SW480 (cell line): ENCODE results near the gene CCNJL.

ENCODE experiments used
- DNase-seq: peaks from one replicate; pipeline ENCODE4 v3.0.0-alpha.2; 2016; ENCODE audit warnings: low spot score

Gene CCNJL

GRCh38 chr5:160333721-160334120, 21.4 kb upstream of the CCNJL start:
- no peak for DNase-seq

DNA sequence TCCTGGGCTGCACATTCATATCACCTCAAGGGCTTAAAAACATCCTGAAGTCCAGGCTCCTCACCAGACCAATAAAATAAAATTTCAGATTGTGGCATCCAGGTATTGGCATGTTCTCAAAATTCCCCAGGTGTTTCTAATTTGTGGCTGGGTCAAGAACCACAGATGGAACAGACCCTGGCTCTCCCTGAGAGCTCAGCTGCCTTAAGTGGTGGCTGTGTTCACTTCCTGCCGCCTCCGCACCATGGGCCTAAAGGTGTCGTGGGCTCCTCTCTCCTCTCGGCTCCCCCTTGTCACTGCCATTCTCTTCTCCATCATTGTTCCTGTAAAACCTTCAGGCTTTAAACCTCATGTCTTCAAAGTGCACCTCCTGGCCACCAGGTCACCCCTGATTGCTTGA, 17.8 kb upstream of the CCNJL start:
- DNase-seq = no peak

GRCh38 chr5:160327818-160328217, 15.5 kb upstream of the CCNJL start:
- DNase-seq = no peak

DNA sequence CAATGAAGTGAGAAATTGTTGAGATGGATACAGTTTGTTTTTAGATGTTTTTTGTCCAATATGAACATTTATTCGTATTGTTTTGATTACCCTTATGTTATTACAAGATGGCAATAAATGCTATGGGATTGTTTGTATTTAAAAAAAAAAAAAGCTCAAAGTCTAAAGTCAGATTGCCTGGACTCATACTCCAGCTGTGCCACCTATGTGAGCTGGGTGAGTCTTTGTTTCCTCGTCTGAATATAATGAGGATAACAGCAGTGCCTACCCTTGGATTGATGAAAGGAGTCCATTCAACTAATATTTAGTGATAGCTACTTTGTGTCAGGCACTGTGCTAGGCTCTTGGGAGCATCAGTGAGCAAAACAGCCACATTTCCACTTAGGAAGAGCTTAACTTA, 14.6 kb upstream of the CCNJL start:
- no peak for DNase-seq

DNA sequence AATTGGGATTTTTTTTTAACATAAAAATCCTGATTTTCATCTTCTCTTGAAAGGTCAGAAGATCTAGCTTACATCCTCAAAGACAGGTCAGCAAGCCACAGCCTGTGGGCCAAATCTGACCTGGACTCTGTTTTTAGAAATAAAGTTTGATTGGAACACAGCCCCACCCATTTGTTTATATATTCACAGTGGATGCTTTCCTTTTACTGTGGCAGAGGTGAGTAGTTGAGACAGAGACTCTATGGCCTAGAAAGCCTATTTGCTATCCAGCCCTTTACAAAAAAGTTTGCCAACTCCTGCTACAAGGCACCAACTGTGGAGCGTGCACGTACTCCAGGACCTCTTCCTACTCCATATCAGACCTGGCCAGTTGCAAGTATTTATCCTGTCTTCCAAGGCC, 13.4 kb upstream of the CCNJL start:
- DNase-seq = no peak

DNA sequence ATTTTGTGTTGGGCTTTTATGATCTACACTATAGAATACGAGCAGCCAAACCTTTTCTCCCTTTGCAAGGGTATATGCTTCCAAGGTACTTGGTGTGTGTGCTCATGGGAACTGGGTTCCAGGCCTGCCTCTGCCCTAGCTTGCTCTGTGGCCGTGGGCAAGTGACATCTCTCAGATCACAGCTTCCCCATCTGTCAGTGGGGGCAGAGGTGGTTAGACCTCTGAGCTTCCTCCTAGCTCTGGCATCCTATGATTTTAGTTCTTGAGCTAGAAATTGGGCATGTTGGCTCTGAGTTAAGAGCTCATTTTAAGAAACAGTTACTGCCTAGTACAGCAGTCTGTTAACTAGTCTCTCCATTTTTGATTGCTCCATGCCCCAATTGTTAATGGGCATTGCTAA, 12.5 kb upstream of the CCNJL start:
- no peak for DNase-seq

DNA sequence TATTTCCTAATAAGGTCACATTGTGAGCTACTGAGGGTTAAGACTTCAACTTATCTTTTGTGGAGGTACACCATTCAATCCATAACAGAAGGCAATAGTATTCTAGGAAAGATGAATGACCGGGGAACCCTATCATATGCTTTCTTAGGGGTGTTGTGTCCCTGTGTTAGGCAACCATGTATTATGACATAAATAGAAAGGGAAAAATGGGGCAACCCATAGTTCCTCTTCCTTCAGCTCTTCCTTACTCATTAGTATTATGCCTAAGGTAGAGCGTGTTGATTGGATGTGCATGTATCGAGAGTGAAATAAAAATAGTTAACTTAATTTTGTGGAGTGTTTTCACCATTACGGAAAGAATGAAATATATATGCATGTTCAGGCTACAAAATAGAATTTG, 6.0 kb upstream of the CCNJL start:
- no peak for DNase-seq

DNA sequence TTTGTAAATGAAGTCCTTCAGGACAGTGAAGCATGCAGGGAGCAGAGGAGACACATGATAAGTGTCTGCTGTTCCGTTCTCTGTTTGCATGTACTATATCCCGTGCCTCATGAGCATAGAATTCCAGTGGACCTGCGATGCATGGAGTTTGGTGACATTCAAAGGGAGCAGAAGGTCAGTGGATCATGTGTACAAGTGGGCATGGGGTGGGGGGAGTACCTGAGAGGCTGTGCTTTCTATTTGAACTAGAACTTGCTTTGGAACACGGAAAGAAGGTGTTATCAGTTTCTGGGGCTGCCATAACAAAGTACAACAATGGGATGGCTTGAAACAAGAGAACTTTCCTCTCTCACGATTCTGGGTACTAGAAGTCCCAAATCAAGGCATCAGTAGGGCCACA, 5.1 kb upstream of the CCNJL start:
- DNase-seq = no peak

DNA sequence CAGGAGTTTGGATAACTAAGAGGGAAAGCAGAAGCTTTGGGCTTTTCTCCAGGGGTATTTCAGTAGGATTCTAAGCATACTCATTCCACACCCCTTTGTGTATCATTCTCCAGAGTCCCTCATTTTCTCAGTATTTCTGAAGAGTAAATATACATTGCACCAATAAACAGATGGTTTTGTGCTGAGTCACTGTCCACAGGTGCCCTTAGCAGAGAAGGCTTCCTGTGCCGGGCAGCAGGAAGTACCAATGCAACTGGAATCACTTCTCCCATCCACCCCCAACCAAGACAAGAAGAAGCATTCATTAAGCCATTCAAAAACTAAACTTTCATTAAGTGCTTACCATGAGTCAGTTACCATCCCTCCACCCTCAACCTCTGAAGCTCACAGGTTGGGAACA, 3.6 kb upstream of the CCNJL start:
- peak; percentile 98 for DNase-seq

- DNase-seq = no peak
These were observed 780 bp upstream of the CCNJL start for GRCh38 chr5:160312960-160313727.

GRCh38 chr5:160311491-160312133, 752 bp downstream of the CCNJL start:
- DNase-seq = no peak

DNA sequence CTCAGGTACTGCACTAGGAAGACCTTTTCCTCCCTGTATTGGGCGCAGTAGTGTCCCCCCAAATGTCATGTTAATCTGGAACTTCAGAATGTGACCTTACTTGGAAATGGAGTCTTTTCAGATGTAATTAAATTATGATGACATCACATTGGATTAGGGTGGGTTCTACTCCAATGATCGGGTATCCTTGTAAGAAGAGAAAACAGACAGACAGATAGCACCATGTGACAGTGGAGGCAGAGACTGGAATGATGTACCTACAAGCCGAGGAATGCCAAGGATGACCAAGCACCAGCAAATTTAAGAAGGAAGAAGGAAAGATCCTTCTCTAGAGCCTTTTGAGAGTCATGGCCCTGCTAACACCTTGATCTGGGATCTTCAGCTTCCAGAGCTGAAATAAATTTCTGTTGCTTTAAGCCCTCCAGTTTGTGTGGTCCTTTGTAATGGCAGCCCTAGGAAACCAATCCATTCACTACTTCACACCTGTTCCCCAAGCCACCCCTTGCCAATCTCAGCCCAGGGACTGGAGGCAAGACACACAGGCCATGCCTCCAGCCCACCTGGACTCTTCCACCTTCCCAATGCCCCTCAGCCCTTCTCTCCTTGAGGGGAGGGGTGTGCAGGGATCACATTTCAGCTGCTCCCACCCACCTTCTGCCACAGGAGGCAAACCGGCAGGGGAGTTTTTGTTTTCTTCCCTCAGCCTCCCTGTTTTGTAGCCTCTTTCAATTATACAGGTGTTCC, 1.6 kb downstream of the CCNJL start:
- DNase-seq = no peak

DNA sequence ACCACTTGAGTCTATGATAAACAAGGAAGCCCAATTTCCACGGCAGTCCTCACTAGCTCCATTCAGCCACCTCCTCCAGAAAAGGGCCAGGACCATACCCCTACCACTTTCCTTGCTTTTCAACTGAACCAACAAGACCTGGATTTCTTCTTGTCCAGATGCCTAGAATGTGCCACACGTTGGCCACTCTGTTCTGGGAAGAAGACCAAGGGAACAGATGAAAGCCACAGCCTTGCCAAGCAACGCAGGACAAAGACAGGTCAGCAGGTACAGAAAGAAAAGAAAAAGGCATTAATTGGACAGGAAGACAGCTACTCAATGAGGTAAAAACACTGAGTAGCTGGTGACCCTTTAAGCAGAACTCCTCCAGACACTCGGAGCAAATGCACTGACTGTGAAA, 2.2 kb downstream of the CCNJL start:
- DNase-seq = no peak

DNA sequence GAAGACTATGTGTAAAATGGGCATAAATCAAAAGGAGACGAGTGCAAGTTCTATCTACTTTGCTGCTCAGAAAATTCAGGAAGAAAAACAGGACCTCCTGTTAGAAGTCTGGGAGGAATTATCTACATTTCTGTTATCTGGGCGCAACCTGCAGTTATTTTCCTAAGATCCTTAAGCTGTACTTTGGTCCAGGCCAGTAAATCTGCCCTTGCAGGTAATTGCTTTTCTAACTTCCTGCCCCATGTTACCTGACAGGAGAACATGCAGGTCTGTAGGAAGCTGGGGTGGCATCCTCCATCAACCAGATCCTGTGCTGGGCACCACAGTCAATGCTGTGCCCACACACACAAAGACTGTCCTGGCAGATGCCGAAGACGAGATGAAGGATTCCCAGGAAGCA, 5.7 kb downstream of the CCNJL start:
- DNase-seq = no peak

DNA sequence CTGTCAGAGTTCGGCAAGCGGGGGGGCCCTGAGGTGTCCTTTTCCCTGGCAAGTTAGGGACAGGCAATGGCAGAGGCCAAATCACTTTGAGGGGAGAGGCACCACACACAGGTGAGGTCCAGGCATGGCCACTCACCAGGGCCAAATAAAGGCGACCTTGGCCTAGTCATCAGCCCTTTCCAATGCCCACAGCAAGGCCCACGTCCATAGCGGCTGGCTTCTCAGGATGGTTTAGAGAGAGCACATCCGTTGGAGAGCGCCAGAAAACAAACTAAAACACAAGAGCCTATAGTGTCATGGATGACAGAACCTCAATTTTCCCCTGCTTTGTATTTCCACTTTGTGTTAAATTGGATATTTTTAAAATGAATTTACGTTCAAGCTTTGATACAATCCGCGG, 7.0 kb downstream of the CCNJL start:
- no peak for DNase-seq

DNA sequence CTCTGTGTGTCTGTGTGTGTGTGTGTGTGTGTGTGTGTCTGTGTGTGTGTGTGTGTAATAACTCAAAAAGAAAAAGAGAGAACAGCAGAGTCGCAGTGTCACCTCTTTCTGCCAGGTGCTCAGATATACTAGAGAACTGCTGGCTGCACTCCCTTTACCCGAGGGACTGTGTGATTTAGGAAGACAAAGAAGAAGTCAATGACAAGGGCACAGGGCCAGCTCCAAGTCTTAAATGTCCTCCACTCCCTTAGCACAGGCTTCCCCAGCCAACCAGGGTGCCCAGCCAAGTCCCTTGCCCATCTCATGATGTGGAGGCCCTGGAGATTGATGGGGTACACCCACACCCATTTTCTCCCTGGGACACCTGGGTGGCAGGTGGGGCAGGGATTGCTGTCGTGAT, 8.7 kb downstream of the CCNJL start:
- no peak for DNase-seq

GRCh38 chr5:160298189-160298588, 14.2 kb downstream of the CCNJL start:
- no peak for DNase-seq

DNA sequence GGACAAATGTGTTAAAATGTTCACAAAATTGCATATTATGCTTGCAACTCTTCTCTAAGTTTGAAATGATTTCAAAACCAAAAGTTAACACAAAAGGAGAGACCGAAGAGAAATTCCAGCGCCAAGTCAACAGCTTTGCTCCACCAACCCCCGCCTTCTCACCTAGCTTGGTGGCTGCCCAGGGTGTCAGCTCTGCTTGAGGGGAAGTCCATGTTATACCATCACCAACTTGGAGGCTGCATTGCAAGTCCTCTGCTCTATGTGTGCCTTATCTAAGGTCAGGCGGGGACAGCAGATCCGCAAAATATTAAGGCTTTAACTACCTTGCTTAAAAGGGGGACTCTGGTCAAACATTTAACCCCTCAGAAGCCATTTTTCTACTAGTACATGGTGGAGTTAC, 14.6 kb downstream of the CCNJL start:
- DNase-seq = no peak

GRCh38 chr5:160297004-160297403, 15.4 kb downstream of the CCNJL start:
- DNase-seq = no peak

DNA sequence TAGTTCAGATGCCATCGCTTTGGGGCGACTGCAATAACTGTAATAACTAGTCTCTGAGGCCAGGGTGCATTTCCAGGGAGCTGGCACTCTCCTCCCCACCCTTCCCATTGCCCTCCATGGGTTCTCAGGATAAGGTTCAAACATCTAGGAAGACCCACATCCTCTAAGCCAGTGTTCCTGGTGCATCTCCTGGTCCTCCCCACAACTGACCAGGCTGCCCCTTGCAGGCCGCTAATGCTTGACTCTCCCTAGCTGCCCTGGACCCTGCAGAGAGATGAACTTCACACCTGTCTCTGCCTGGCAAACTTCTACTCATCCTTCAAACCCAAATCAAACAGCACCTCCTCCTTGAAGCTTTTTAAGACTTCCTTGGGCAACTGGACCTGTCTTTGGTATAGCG, 15.9 kb downstream of the CCNJL start:
- DNase-seq = no peak

DNA sequence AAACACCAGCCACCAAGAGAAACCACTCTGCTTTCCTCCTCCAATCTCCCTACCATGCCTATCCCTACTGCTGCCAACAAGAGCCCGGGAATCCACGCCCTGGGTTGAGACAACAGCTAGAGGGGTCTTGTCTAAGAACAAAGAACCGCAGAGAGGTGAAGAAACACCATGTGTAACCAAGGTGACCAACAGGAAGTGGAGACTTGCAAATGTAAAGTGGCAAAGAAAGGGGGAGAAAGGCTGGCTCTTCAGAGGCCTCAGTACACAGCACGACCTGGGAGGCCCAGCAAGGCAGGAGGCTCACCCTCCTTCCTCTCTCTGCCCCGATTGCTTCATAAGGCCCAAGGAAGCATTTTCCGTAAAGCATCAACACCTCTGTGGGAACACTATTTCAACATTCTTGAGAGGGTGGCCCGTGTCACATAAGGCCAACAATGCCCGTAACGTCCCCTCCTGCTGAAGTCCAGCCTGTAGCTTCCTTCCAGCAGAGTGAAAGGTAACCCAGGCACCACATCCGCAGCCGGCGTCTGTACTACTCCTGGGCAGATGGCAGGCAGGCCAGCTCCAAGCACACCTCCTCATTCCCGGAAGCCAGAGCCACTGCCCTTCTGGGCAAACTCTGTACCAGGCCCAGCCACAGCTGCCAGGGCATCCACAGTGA, 18.3 kb downstream of the CCNJL start:
- DNase-seq = no peak

- no peak for DNase-seq
These were observed 19.0 kb downstream of the CCNJL start for GRCh38 chr5:160293386-160293785.

- no peak for DNase-seq
These were observed 20.9 kb downstream of the CCNJL start for GRCh38 chr5:160291467-160291866.
